Activated naive CD4-positive, alpha-beta T cell treated with Interleukin-2 at 50 U/mL for 16 hours (primary cell): ENCODE results near the gene CDC42BPA.
"Not testable (repeated sequence)": the region's sequence is repeated elsewhere in the genome, so short reads cannot be mapped to it uniquely, and the experiment has no call there.

Experiments
- DNase-seq: peaks from one replicate; pipeline ENCODE4 v3.0.0-alpha.2; 2020

Gene CDC42BPA

GRCh38 chr1:227257964-227258363, 60.3 kb downstream of the CDC42BPA start:
- no peak for DNase-seq

GRCh38 chr1:227255086-227255732, 63.1 kb downstream of the CDC42BPA start:
- DNase-seq, result no peak

- no peak for DNase-seq
Observed at GRCh38 chr1:227253065-227253464, 65.2 kb downstream of the CDC42BPA start.

GRCh38 chr1:227245613-227246320, 72.5 kb downstream of the CDC42BPA start:
- no peak for DNase-seq

GRCh38 chr1:227244339-227245118, 73.8 kb downstream of the CDC42BPA start:
- DNase-seq, result no peak

- no peak for DNase-seq
Observed at GRCh38 chr1:227242811-227243682, 75.2 kb downstream of the CDC42BPA start.

GRCh38 chr1:227240983-227241382, 77.3 kb downstream of the CDC42BPA start:
- DNase-seq, result no peak

GRCh38 chr1:227234998-227235405, 83.3 kb downstream of the CDC42BPA start:
- no peak for DNase-seq

GRCh38 chr1:227231128-227231527, 87.2 kb downstream of the CDC42BPA start:
- DNase-seq, result not testable (repeated sequence)

GRCh38 chr1:227228201-227228600, 90.1 kb downstream of the CDC42BPA start:
- no peak for DNase-seq

GRCh38 chr1:227227761-227228160, 90.5 kb downstream of the CDC42BPA start:
- no peak for DNase-seq

- no peak for DNase-seq
Observed at GRCh38 chr1:227225715-227226346, 92.5 kb downstream of the CDC42BPA start.

GRCh38 chr1:227223171-227223806, 95.0 kb downstream of the CDC42BPA start:
- DNase-seq, result no peak

GRCh38 chr1:227219715-227220292, 98.5 kb downstream of the CDC42BPA start:
- DNase-seq, result no peak

- no peak for DNase-seq
Observed at GRCh38 chr1:227218870-227219573, 99.3 kb downstream of the CDC42BPA start.

- no peak for DNase-seq
Observed at GRCh38 chr1:227215863-227216510, 102.3 kb downstream of the CDC42BPA start.

GRCh38 chr1:227214207-227214606, 104.1 kb downstream of the CDC42BPA start:
- no peak for DNase-seq

- DNase-seq, result no peak
Observed at GRCh38 chr1:227213426-227213825, 104.9 kb downstream of the CDC42BPA start.

- DNase-seq, result no peak
Observed at GRCh38 chr1:227212164-227212563, 106.1 kb downstream of the CDC42BPA start.

GRCh38 chr1:227210604-227211003, 107.7 kb downstream of the CDC42BPA start:
- no peak for DNase-seq
